Gastrocnemius medialis (tissue), 4 donors: ENCODE measurements around the gene CBL. TPM values are rescaled to one million over a fixed set of nuclear protein-coding genes. Genes with fewer than 3 reads are reported as not detected.
A peak's percentile ranks its signal among the peaks of the same experiment; 100 is the strongest.

Source experiments
- ATAC-seq, 2 donors: fragments of 150-250 bp; one replicate each; pipeline ENCODE4 v1.9.1; 2016
- DNase-seq, 2 donors: peaks; one replicate each; pipeline ENCODE4 v3.0.0-alpha.2; 2019
- H3K27ac ChIP-seq, 4 donors: fragments of 200-600 bp; sonication (generic); 1 replicate in 1 of 4; 2 replicates in 3 of 4; pipeline ENCODE4 v1.5.1; 2016 to 2018; ENCODE audit warnings: mild to moderate bottlenecking in 2 of 4, moderate library complexity in 1 of 4
- H3K27me3 ChIP-seq, 3 donors: fragments of 200-600 bp; sonication (generic) in 2 of 3; 1 replicate in 1 of 3; 2 replicates in 2 of 3; pipeline versions ENCODE4 v1.5.1 to v1.6.0; 2016 to 2019; ENCODE audit warnings: mild to moderate bottlenecking in 1 of 3, moderate library complexity in 1 of 3
- H3K36me3 ChIP-seq, 2 donors: fragments of 200-600 bp; sonication (generic) in 1 of 2; one replicate each; pipeline ENCODE4 v1.5.1; 2017 to 2018
- H3K4me1 ChIP-seq, 2 donors: fragments of 200-600 bp; sonication (generic) in 1 of 2; one replicate each; pipeline ENCODE4 v1.5.1; 2016 to 2017; ENCODE audit warnings: mild to moderate bottlenecking in 2 of 2
- H3K4me3 ChIP-seq, 4 donors: fragments of 200-600 bp; sonication (generic) in 3 of 4; 1 replicate in 1 of 4; 2 replicates in 3 of 4; pipeline ENCODE4 v1.5.1; 2016 to 2019; ENCODE audit warnings: mild to moderate bottlenecking in 2 of 4
- H3K9me3 ChIP-seq, 3 donors: fragments of 200-600 bp; sonication (generic) in 2 of 3; 1 replicate in 1 of 3; 2 replicates in 2 of 3; pipeline ENCODE4 v1.5.1; 2016 to 2019
- POLR2A ChIP-seq, 2 donors: fragments of 450-650 bp; IDR thresholded peaks; one replicate each; pipeline ENCODE4 v1.6.1; 2017; ENCODE audit warnings: antibody characterized with exemption in 2 of 2, mild to moderate bottlenecking in 2 of 2, moderate library complexity in 2 of 2
- in situ Hi-C, 4 donors: fragments of 200-750 bp; cut with MboI; loops; one replicate each; pipeline versions ENCODE4 v1.15.0 to v1.8.0; 2017; ENCODE audit warnings: low sequenced_read_pairs in 4 of 4
- intact Hi-C: fragments of 100-400 bp; cut with DNase I; formaldehyde crosslinking; loops from one replicate; pipeline ENCODE4 v1.15.1; 2023; ENCODE audit warnings: low total_unique reads
- total RNA-seq, 4 donors: library from RNA; depleted of rRNA; stranded (reverse); fragments of >200 nt; gene quantifications; one replicate each; pipeline versions ENCODE4 v1.1.0 to v1.2.3, GENCODE V29; 2016
- TF ChIP-seq, protein P1 (sequence below), 5 experiments: fragments of 450-650 bp in 3 of 5; fragments of 200-600 bp in 2 of 5; sonication (generic) in 2 of 5; IDR thresholded peaks in 4 of 5; conservative IDR thresholded peaks in 1 of 5; 1 replicate in 4 of 5; 2 replicates in 1 of 5; pipeline ENCODE4 v1.5.1; 2016 to 2019; ENCODE audit warnings: antibody characterized with exemption in 5 of 5, mild to moderate bottlenecking in 3 of 5, moderate library complexity in 3 of 5

The CBL gene
- total RNA-seq, 4 donors from 2014 or later: 3.0 to 6.7 (median 4.5) TPM

DNA sequence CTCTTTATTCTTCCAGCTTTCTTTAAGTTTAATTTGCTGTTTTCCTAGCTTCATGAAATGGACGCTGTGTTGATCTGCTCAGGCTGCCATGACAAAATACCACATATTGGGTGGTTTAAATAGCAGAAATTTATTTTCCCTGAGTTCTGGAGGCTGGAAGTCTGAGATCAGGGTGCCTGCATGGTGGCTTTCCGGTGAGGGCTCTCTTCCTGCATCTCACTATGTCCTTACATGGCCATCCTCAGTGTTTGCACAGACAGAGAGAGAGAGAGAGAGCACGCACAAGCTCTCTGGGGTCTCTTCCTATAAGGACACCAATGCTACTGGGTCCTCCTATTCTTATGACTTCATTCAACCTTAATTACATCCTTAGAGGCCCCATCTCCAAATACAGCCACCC, 82.1 kb downstream of the CBL start:
- H3K9me3 ChIP-seq: no peaks in the 10 kb centered on the region
- intact Hi-C loops: no loop called here
- peaks cover 0 to 5% of the 10 kb centered on the region in 2 donors for H3K36me3 ChIP-seq
- peaks cover 0 to 2% of the 10 kb centered on the region in 2 donors for H3K4me1 ChIP-seq
- in situ Hi-C loops: no loop called here
- no peak overlapping the region for H3K4me3 ChIP-seq
- H3K27me3 ChIP-seq: no peaks in the 10 kb centered on the region
- DNase-seq (no peak), ATAC-seq (no peak)
- H3K27ac ChIP-seq: no peak overlapping the region
- TF ChIP-seq, protein P1, sequence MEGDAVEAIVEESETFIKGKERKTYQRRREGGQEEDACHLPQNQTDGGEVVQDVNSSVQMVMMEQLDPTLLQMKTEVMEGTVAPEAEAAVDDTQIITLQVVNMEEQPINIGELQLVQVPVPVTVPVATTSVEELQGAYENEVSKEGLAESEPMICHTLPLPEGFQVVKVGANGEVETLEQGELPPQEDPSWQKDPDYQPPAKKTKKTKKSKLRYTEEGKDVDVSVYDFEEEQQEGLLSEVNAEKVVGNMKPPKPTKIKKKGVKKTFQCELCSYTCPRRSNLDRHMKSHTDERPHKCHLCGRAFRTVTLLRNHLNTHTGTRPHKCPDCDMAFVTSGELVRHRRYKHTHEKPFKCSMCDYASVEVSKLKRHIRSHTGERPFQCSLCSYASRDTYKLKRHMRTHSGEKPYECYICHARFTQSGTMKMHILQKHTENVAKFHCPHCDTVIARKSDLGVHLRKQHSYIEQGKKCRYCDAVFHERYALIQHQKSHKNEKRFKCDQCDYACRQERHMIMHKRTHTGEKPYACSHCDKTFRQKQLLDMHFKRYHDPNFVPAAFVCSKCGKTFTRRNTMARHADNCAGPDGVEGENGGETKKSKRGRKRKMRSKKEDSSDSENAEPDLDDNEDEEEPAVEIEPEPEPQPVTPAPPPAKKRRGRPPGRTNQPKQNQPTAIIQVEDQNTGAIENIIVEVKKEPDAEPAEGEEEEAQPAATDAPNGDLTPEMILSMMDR (IDR thresholded peaks at IDR 0.05 in 4 of 5, conservative IDR thresholded peaks at IDR 0.05 in 1 of 5): no peak

DNA sequence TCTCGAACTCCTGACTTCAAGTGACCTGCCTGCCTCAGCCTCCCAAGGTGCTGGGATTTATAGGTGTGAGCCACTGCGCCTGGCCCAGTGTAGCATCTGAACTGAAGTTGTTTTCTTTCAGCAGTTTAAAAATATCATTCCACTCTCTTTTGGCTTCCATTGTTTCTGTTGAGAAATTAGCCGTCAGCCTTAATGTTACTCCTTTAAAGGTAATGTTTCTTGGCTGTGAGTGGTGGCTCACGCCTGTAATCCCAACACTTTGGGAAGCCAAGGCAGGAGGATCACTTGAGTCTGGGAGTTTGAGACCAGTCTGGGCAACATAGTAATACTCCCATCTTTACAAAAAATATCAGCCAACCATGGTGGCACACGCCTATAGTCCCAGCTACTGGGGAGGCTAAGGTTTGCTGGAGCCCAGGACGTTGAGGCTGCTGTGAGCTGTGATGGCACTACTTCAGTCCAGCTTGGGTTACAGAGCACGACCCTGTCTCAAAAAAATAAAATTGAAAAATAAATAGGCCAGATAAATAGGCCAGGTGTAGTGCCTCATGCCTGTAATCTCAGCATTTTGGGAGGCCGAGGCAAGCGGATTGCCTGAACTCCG, 84.9 kb downstream of the CBL start:
- no peak overlapping the region for H3K4me3 ChIP-seq
- peaks cover 0 to 5% of the 10 kb centered on the region in 2 donors for H3K36me3 ChIP-seq
- in situ Hi-C loops (no loop called here), intact Hi-C loops (no loop called here)
- no peak for TF ChIP-seq POLR2A (IDR thresholded peaks at IDR 0.05)
- TF ChIP-seq, protein P1 (IDR thresholded peaks at IDR 0.05 in 4 of 5, conservative IDR thresholded peaks at IDR 0.05 in 1 of 5): no peak
- no peak for ATAC-seq
- H3K27me3 ChIP-seq: no peaks in the 10 kb centered on the region
- DNase-seq: no peak
- H3K9me3 ChIP-seq: no peaks in the 10 kb centered on the region
- no peaks in the 10 kb centered on the region for H3K4me1 ChIP-seq
- H3K27ac ChIP-seq: no peak overlapping the region

DNA sequence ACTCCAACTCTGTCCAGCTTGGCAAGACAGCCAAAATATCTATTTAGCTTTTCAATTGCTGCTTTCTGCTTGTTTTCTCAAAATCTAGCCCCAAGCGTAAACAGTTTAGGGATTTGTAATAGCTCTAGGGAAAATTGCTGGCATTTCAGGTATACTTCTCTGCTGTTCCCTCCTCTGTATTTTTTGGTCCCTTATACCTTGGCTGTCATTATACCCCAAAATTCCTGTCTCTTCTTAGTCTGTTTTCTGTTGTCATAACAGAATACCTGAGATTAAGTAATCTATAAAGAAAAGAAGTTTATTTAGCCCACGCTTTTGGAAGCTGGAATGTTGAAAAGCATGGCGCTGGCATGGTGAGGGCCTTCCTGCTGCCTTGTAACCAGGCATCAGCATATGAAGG, 87.3 kb downstream of the CBL start:
- TF ChIP-seq POLR2A (IDR thresholded peaks at IDR 0.05): no peak
- TF ChIP-seq, protein P1 (IDR thresholded peaks at IDR 0.05 in 4 of 5, conservative IDR thresholded peaks at IDR 0.05 in 1 of 5): no peak
- Histone ChIP-seq H3K36me3 (no peaks in the 10 kb centered on the region), H3K27me3 (no peaks in the 10 kb centered on the region), H3K9me3 (no peaks in the 10 kb centered on the region), H3K4me3 (no peak overlapping the region), H3K4me1 (peaks cover 12 to 17% of the 10 kb centered on the region in 2 donors), H3K27ac (no peak overlapping the region)
- in situ Hi-C loops (no loop called here), intact Hi-C loops (no loop called here)
- ATAC-seq (no peak), DNase-seq (no peak)

DNA sequence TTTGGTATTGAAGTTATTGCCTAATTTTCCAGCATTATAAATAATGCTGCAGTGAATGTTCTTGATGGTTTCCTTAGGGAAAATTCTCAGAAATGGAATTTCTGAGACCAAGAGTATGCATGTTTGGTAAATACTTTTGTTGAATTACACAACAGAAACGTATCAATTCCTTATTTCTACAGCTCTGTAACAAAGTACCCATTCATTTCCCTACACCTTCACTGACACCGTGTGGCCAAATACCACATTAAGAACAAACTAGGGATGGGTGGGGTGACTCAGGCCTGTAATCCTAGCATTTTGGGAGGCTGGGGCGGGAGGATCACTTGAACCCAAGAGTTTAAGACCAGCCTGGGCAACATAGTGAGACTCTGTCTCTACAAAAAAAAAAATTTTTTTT, 89.0 kb downstream of the CBL start:
- Histone ChIP-seq H3K4me1 (peaks cover 27 to 33% of the 10 kb centered on the region in 2 donors), H3K9me3 (no peaks in the 10 kb centered on the region), H3K27me3 (no peaks in the 10 kb centered on the region), H3K36me3 (no peaks in the 10 kb centered on the region), H3K27ac (no peak overlapping the region), H3K4me3 (no peak overlapping the region)
- DNase-seq (no peak), ATAC-seq (no peak)
- in situ Hi-C loops: no loop called here
- intact Hi-C loops: loop anchor here (5.0 kb wide), 1 partner anchor 88 kb away; the partner anchor contains the start of gene CBL
- TF ChIP-seq POLR2A (IDR thresholded peaks at IDR 0.05): no peak
- TF ChIP-seq, protein P1 (IDR thresholded peaks at IDR 0.05 in 4 of 5, conservative IDR thresholded peaks at IDR 0.05 in 1 of 5): no peak

DNA sequence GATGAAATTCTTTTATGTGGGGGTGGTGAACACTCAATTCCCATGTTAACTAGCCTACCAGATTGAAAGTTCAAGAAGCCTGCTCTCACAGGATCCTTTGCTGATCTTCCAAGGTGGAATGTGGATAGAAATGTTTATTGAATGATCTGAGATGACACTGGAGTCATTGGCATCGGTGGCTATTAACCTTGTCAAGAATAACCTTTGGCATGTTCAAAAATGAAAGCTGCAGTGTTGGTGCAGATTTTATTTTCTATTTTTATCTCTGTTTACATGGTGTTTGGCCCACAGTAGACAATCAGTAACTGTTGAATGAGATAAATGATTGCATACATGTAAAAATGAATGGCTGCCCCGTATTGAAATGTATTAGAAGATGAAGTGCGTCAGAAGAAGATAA, 91.8 kb downstream of the CBL start:
- Histone ChIP-seq H3K27me3 (no peaks in the 10 kb centered on the region), H3K9me3 (no peaks in the 10 kb centered on the region), H3K4me3 (no peak overlapping the region), H3K36me3 (peaks cover 0 to 8% of the 10 kb centered on the region in 2 donors), H3K4me1 (peaks cover 53% of the 10 kb centered on the region in 2 donors), H3K27ac (peak overlapping the region; percentile 76 to 85 (median 81))
- DNase-seq (no peak), ATAC-seq (no peak)
- intact Hi-C loops: loop anchor here (2.0 to 5.0 kb wide), 2 partner anchors 83 to 91 kb away; partner anchors contain the start of genes CBL and USP2
- TF ChIP-seq POLR2A (IDR thresholded peaks at IDR 0.05): no peak
- in situ Hi-C loops: no loop called here
